ENCODE data around the gene AMOT.

Gene AMOT

DNA sequence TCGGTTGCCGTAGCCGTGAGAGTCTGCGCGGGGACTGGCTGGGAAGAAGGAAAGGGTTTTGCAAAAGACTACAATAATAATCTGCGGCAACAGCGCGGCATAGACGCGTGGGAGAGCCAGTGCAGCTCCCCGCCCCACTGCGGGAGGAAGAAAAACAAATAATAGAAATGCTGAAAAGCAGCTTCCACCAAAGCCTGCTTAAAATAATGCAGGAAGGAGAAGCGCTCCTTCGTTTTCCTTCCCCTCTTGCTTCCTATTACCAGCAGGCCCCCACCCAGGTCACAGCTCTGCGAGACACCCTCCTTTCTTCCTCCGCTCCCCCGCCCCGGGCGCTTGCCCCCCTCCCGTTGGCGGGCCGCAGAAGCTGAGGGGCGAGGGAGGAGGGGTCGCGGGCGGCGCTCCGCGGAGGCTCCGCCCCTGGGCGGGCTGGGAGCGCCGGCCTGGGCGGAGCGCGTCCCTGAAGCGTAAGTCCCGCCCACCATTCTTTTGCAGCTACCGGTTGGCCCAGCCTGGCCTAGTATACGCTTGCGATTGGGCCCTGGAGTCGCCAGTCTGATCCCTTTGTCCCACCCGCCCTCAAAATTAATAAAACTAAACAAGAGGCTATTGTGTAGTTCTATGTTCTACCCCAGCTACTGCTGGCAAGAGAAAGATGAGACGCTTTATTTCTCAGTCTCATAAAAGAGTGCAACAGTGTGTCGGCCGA lies 636 bp upstream of the AMOT start:
- peak; percentile 1 to 93 (median 76) for DNase-seq

DNA sequence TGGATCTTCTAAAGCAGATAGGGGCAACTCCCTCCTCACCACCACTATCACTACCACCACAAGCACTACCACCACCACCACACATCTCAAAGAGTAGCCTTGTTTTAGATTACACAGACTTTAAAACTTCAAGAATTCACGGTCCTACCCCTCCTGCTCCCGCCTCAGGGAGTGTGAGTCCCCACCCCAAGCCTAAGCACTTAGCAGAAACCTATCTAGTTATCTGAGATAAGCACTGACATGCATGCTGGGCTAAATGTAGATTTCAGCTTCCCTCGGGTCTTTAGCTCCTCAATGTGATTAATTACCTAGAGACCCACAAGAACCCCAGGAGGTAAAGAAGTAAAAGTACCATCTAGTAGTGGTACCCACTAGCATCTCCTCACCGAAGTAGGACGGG lies 775 bp downstream of the AMOT start:
- no peak for DNase-seq

DNA sequence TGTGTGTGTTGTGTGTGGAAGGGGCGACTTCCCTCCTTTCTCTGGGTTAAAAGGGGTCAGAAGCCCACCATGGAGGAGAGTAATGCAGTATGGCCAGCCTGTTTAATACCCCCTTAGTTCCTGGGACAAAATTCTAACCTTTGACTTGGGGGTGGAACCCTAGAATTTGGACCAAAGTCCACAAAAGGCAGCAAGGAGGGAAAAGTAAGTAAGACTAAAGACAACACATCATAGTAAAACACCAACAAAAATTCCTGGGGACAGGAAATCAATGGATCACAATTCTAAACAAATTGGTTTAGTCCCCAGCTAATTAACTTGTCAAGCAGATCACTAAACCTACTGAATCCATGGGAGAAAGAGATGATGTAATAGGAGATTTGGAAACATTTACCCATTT lies 3.1 kb downstream of the AMOT start:
- DNase-seq = no peak

DNA sequence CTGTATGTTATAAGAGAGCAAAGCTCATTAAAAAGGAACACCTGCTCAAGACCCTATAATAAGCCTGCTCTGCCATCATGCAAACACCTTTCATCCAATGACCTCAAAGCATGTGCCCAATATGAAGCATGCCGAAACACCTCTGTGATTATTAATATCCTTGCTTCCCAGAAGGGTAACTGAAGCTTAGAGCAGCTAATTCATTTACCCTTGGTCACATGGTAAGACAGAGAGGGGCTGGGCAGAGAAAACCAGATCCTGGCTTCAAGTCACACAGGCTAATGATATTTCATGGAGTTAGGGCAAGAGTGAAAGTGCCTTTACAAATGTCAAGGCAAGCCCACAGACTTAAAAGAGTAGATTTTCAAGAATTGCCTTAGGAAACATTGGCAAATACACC lies 5.6 kb downstream of the AMOT start:
- DNase-seq = no peak

DNA sequence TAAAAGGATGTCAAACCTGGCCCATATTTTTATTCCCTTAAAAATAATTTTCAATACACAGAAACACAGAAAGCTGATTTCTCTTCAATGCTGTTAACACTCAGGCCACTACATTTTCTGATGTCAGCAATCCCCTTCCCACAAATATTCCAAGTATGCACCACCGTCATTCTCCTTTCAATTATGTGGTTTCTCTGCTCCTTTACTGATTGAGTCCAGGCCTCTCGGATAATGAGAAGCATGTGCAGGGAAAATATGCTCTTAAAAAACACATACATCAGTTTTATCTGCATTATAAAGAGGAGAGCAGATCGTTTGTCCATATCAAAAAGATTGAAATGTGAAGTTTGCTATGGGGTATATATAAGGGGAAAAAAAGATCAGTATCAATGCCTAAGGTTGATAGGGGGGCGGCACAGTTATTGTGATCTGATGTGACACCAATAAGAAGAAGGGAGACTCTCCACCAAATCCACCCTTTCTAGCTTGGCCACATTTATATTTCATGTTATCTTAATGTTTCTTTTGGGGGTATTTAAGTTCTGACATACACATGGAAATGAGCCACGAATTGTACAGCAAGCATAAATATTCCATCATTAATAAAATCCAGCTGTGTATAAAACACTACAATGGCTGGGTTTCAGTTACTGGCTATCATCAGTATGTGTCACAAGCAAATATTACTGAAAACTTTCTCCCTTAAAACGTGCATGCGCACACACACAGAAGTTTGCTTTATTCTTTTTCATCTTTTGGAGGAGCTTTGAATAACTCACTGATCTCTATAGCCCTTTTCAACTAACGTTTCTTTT lies 6.4 kb downstream of the AMOT start:
- no peak for DNase-seq

DNA sequence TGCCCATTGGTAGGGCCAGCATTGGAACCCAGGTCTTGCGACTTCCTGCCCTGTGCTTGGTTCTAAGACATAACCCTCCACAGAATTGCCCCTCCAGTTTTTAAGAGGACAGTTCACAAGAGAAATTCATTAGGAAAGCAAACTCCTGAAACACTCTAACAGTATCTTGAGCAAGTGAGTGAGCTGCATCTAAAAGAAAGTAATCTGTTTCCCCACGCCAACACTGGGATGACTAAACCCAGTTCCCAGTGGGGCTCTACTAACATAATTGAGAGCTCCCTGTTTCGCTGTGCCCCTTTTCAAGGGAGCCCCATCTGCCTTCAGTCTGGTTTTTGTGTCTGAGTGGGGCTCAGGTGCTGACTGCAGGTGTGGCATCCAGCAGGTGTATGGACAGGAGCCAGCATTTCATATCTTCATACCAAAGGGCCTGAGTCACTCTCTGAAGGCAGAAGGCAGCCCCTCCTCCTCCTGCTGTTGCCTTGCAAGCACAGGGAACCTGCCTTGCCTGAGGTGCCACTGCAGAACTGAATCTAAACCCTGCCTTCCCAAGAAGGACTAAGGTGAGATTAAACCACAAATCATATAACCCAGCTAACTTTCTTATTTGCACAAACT lies 8.0 kb downstream of the AMOT start:
- DNase-seq = peak in 2 of 56 donors; percentile 1

DNA sequence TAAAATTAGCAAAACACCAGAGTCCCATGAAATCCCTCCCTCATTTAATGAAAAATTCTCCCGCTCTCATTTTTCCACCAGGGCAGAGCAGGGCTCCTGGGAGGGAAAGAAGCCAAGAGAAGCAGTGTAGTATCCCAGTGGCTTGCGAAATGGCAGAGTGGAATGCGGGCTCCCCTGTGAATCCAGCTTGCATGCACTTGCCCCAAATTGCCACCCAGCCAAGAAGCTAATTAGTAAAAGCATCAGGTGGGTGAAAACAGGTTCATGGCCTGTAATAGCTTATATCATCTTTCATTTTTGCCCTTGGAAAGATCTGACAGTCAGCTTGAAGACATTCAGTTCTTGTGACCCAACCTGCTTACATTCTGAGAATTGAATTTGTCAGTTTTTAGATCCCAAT lies 10.1 kb downstream of the AMOT start:
- no peak for DNase-seq

DNA sequence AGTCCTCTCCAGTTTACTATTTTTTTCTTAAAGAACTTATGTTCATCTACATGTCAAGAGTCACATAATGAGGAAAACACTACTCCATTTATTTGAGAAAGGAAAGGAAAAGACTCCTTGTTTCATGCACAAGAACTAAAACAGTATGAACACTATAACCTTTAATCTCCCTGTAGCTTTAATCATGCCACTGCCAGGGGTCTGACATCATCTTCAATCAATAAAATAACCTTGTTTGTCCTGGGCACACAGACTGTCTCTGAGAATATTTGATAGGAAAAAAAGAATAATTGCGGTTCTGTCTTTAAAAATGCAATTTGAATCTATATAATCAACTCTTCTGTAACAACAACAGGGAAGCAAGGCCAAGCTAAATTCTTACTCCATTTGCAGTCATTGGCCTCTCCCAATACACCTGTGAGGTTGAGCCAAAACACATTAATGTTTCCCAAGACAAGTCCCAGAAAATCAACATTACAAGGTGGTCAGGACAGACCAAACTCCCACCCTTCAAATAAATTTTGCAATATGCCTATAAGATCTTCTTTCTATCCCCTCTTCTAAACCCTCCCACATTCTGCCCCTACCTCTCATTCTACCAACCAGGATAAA lies 13.2 kb downstream of the AMOT start:
- DNase-seq = no peak

DNA sequence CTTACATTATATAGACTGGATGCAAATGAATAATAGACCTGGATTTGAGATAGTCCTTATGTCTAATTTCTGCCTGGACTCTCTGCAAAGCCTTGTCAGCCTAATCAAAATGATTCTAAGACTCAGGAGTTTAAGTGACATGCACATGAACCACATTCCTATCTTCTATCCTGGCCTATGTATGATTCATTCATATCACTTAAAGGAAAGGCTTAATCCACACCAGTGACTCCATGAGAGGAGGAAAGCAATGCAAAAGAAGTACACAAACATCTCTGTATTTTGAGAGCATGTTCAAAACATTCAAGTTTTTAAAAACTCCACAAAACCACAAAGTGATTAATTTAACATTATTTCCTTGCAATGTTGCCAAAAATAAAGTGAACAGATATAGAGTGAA lies 14.6 kb downstream of the AMOT start:
- DNase-seq = no peak

DNA sequence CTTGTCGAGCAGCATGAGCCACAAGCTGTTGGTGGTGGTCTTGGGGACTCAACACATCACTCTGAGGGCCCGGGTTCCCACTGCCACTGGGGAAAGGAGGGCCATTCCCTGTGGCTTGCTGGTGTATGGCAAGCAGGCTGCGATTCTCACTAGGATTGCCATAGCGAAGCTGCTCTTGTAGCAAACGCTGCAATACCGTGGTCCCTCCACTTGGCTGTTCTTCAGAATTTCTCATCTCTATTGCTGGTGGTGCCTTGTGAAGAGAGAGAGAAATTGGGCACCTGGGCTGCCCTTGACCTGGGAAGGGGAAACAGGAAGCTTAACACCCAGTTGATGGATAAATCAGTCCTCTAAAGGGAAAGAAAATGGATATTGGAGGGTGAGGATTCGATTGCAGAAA lies 17.7 kb downstream of the AMOT start:
- DNase-seq = no peak

DNA sequence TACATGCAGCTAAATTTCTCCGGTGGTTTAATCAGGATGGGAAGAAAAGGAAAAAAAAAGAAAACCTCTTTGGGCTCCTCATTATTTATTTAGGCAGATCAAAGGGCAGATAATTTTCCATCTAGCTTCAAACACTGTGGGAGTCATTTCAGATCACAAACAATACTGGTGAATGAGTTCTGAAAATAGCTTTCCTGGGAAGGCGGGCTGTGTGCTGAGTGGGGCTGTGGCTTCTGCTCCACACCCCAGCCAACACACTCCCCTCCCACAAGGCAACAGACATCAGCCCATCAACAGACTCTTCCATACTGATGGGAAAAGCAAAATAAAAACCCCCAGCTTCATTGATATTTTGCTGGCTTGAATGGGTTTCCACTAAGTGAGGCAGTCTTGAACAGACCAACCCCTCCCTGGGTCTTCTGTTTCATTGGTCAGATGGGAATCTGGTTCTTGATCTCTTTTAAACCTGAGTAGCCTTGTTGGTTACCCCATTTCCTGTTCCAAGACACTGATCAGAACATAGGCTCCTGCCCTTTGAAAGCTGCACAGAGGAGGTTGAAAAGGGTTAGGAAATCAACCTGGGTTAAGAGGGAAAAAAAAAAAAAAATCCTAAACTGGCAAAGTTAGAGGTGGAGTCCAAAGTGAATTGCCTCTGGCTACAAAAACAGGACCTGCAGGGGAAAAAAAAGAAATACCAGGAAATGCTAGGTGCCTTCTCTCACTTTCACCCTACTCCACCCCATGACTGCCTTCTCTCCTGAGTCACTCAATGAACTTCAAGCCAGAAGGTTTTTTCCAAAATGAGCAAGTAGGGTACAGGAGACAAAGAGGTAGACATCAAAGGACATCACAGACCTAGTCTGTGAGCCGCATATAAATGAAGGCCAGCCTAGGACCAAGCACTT lies 20.0 kb downstream of the AMOT start:
- DNase-seq = no peak

DNA sequence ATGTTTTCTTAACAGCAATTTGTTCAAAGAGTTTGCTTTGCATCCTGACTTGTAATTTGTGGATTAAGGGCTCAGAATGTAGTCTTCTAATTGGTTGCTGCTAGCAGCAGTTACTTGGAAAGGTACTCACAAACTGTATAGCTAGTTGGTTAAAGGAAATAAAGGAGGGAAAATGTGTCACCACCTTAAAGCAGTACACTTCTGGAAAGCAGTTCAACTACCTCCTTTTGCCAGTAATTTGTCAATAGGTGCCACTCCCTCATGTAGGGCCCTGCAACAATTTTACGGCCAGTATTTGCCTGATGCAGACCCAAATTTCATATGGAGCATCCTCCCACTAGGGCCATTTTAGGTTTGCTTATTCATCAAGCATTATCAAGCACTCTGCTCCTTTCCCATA lies 20.8 kb downstream of the AMOT start:
- no peak for DNase-seq

DNA sequence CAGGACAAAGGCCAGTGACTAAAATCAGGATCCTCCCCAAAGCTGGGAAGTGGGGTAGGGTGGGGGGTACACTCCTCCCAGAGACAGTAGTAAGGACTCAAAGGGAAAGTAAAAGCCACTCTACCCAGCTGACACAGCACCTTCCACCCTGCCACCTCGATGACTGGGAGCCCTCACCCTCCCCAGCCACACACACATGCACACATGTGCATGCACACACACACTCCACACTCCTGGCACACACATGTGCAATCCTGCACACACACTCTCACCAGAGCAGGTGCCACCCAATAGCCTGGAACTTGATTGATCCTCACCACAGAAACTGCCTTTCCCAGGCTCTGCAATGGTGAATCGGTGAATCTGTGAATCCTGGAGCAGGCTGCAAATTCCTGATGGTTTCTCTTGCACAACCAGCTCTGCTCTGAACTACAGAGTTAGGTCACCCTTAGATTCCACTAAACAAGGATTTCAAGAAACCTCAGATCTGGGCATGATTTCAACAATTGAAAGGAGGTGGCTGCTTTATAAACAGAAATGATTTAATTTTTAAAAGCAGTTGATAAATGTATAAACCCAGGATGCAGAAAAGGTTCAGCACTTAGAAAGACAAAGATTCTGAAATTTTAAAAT lies 21.5 kb downstream of the AMOT start:
- DNase-seq = no peak

DNA sequence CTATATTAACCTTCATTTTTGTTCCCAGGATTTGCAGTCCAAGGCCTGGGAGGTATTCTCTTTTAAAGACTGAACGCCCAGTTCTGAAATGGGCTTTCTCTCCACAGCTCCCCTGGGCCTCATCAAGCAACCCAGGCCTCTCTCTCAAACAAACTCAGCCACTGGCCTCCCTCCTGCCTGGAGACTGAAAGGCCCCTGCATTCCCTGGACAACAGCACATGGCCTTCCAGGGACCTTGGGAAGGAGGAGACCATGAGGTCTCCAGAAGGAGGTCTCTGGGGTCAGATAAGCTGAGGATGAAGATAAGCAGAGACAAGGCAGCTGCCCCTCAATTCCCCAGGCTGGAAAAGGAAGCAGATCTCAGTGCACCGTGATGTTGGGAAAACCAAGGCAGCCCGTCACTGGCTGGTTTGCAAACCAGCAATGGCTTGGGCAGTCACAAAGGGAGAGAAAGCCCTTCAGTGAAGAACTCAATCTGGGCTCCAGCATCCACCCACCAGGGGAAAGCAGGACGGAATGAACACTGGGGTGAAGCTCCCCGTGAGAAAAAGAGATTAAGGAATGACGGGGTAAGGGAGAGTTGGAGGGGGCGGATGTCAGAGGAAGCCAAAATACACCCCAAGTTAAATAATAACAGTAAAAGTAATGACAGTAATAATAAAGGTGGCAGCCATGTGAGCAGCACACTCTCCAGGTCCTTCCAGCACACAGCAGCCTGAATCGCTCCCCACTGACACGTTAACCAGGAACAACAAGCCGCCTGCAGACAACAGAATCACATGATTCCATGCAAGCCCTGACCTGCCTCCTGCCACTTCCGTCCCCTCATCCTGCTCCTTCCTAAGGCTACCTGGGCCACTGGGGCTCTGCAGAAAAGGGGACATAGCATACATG lies 22.3 kb downstream of the AMOT start:
- DNase-seq = no peak

DNA sequence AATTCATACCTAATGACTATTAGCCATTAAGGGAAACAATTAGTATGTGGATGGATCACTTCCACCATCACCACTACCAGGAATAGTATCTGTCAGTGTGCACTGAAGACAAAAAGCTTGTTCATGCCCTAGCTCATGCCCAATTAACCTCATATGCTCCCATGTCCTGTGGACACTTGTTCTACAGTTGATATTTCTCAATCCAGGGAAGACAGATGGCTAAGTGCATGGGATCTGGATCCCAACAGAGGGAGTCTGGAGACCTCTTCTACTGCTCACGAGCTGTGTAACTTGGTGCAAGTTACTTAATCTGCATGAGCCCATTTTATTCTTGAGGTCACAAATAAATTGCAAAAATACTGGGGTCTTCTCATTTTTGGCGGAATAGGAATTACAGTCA lies 23.7 kb downstream of the AMOT start:
- DNase-seq = no peak

DNA sequence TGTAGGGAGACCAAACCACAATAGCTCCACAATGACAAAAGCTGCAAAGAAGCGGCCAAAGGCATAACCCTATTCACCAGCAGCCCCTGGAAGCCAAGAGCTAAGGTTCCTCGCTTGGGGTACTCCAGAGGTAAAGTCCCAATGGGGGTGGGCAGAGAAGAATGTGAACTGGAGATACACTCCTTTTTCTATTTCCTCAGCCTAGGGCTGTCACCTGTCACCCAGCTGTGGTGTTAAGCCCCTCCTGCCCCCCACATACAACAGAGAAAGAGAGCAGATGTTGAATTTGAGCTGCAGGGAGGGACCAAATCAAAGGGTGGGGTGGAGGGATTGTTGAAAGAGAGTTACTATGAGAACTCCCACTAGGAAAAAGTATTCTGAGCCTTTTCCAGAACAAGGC lies 26.1 kb downstream of the AMOT start:
- no peak for DNase-seq

DNA sequence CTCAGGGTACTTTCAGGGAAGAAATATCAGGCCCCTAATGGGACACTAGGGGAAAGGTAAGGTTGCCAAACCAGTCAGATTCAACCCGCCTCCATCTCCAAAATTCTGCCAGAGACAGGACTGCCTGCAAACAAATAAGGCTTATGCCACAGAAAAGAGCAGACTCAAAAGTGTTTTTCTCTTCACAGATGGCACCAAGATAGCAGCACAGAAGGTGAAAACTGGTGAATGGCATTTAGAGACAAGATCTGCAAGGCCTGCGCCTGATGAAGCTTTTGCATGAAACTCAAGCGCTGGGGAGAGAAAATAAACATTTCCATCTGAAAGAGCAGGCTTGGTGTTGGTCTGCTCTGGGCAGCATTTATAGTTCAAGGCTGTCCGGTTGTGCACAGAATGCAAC lies 27.9 kb downstream of the AMOT start:
- peak in 3 of 56 donors; percentile 0 to 31 (median 7) for DNase-seq

DNA sequence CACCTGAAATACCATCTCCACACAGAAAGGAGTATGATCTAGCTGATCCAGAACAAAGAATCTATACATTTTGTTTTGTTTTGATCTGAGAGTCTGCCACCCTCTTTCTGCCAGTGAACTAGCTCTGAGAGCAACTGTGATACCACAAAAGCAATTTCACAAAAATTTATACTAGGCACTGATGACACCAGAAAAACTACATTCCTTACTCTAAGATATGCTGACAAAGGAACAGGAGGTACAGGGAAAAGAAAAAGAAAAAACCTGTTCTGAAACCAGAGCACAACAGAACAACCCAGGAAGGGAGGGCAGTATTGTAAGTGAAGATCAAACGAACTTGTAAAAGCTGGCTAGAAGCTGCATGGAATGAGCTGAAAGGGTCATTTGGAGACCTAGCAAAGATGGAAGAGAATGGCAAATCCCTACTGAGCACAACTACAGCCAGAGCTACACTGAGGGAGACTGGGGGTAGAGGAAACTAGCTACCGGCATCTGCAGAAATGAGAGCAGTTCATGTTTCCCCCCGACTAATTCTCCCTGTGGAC lies 31.9 kb downstream of the AMOT start:
- no peak for DNase-seq

DNA sequence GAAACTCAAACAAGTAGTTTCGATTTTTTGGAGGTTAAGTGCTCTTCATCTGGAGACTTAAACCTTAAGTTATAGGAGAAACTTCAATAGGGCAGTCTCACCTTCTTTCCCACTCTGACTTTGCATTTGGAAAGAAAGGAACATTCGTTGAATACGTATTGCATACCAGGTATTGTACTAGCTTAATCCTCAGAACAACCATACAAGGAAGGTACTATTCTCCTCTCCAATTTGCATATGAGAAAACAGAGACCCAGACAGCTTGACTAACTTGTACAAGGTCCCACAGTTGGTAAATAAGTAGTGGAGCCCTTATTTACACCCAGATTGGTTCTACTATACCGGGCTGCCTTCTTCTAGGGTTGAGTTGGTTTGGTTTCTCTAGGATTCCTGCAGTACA lies 32.6 kb downstream of the AMOT start:
- DNase-seq = no peak

Measured in amygdala (tissue), 56 donors.